ENCODE results near the gene RPS16. TPM values are rescaled to one million over a fixed set of nuclear protein-coding genes. Genes with fewer than 3 reads are reported as not detected.

The RPS16 gene
- total and polyA plus RNA-seq, 2 of the 8 experiments (the other 6 are each of a cell fraction or from before 2014, with no cell fraction given), result 2,433 to 7,810 TPM

DNA sequence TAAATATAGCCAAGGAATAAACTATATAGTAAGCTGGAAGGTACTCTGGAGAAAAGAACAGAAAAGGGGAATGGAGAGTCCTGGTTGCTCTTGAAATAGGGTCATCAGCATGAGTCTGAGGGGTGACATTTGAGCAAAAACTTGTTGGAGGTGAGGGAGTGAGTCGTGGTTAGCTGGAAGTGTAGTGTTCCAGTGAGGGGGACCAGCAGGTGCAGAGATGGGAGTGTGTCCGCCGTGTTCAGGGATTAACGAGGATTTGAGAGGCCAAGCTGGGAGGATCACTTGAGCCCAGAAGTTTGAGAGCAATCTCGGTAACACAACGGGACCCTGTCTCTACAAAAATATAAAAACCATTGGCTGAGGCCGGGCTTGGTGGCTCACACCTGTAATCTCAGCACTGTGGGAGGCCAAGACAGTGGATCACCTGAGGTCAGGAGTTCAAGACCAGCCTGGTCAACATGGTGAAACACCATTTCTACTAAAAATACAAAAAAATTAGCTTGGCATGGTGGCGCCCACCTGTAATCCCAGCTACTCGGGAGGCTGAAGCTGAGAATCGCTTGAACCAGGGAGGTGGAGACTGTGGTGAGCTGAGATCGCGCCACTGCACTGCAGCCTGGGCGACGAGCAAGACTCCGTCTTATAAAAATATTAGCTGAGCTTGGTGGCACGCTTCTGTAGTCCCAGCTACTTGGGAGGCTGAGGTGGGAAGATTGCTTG, 10.8 kb upstream of the RPS16 start (continued):
- TF ChIP-seq, protein P1, sequence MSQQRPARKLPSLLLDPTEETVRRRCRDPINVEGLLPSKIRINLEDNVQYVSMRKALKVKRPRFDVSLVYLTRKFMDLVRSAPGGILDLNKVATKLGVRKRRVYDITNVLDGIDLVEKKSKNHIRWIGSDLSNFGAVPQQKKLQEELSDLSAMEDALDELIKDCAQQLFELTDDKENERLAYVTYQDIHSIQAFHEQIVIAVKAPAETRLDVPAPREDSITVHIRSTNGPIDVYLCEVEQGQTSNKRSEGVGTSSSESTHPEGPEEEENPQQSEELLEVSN (IDR thresholded peaks at IDR 0.05), result no peak
- no peak for TF ChIP-seq TAF7 (optimal IDR thresholded peaks at IDR 0.05; ENCODE audit: borderline replicate concordance, low read depth, low read length)
- TF ChIP-seq SP1 (IDR thresholded peaks at IDR 0.05; ENCODE audit: low read depth, low read length), result no peak

Data from H1 (cell line).